HG03175 (cell line): Measurements from ENCODE around the gene NBPF3.
A peak's percentile ranks its signal among the peaks of the same experiment; 100 is the strongest.
"Not testable (repeated sequence)": the region's sequence is repeated elsewhere in the genome, so short reads cannot be mapped to it uniquely, and the experiment has no call there.

Experiments used
- ATAC-seq: cut with Tn5 transposase; IDR thresholded peaks from one replicate; pipeline ENCODE4 v1.9.1; 2021; ENCODE audit warnings: mild to moderate bottlenecking, moderate library complexity; ENCODE audit not compliant: unreplicated experiment

The NBPF3 gene

GRCh38 chr1:21439721-21440629 lies at the start of gene NBPF3:
Gene NBPF3 (plus strand): TSS chr1:21440137. CDS start chr1:21445087, 4,950 bp downstream.
- peak; percentile 75 for ATAC-seq

GRCh38 chr1:21391497-21391896 lies 48.4 kb upstream of the NBPF3 start:
- no peak for ATAC-seq

- no peak for ATAC-seq
Measured at GRCh38 chr1:21392587-21393263, 47.2 kb upstream of the NBPF3 start.

- no peak for ATAC-seq
Measured at GRCh38 chr1:21396516-21396915, 43.4 kb upstream of the NBPF3 start.

- ATAC-seq = no peak
Measured at GRCh38 chr1:21397813-21398188, 42.1 kb upstream of the NBPF3 start.

- ATAC-seq = not testable (repeated sequence)
Measured at GRCh38 chr1:21401726-21402346, 38.1 kb upstream of the NBPF3 start.

GRCh38 chr1:21406659-21407058 lies 33.3 kb upstream of the NBPF3 start:
- no peak for ATAC-seq

- ATAC-seq = not testable (repeated sequence)
Measured at GRCh38 chr1:21409897-21410296, 30.0 kb upstream of the NBPF3 start.

- ATAC-seq = no peak
Measured at GRCh38 chr1:21414015-21414414, 25.9 kb upstream of the NBPF3 start.

GRCh38 chr1:21420378-21420777 lies 19.6 kb upstream of the NBPF3 start:
- not testable (repeated sequence) for ATAC-seq

GRCh38 chr1:21421307-21421706 lies 18.6 kb upstream of the NBPF3 start:
- ATAC-seq = not testable (repeated sequence)

GRCh38 chr1:21427798-21428480 lies 12.0 kb upstream of the NBPF3 start:
- not testable (repeated sequence) for ATAC-seq

- not testable (repeated sequence) for ATAC-seq
Measured at GRCh38 chr1:21428481-21429073, 11.4 kb upstream of the NBPF3 start.

- ATAC-seq = not testable (repeated sequence)
Measured at GRCh38 chr1:21429210-21429609, 10.7 kb upstream of the NBPF3 start.

- not testable (repeated sequence) for ATAC-seq
Measured at GRCh38 chr1:21430875-21431274, 9.1 kb upstream of the NBPF3 start.

- no peak for ATAC-seq
Measured at GRCh38 chr1:21434394-21434793, 5.5 kb upstream of the NBPF3 start.

GRCh38 chr1:21435646-21436487 lies 4.1 kb upstream of the NBPF3 start:
- ATAC-seq = no peak

- ATAC-seq = no peak
Measured at GRCh38 chr1:21436488-21437340, 3.2 kb upstream of the NBPF3 start.

- ATAC-seq = no peak
Measured at GRCh38 chr1:21437341-21437640, 2.6 kb upstream of the NBPF3 start.
